Stimulated activated memory B cell treated with anti-CD40 and anti-IgM and Interleukin-4, amounts not matched to agents 10 μg/mL and 1 μg/mL and 100 μg/mL, for 72 hours (primary cell): ENCODE results near the gene MBOAT7.
"Not testable (repeated sequence)": the region's sequence is repeated elsewhere in the genome, so short reads cannot be mapped to it uniquely, and the experiment has no call there.

Experiments used
- ATAC-seq: fragments of 150-1000 bp; cut with Tn5 transposase; 2 replicates; pipeline ENCODE4 v1.10.0; 2021
- H3K27ac Mint-ChIP-seq: one replicate; pipeline ENCODE4 v1.8.0; 2022; ENCODE audit warnings: mild to moderate bottlenecking, mixed read lengths
- H3K27me3 Mint-ChIP-seq: one replicate; pipeline ENCODE4 v1.8.0; 2022; ENCODE audit warnings: mixed read lengths
- H3K36me3 Mint-ChIP-seq: one replicate; pipeline ENCODE4 v1.8.0; 2022; ENCODE audit warnings: mixed read lengths
- H3K4me1 Mint-ChIP-seq: one replicate; pipeline ENCODE4 v1.8.0; 2022; ENCODE audit warnings: mixed read lengths
- H3K4me3 Mint-ChIP-seq: one replicate; pipeline ENCODE4 v1.8.0; 2022; ENCODE audit warnings: mild to moderate bottlenecking, moderate library complexity, mixed read lengths
- H3K9me3 Mint-ChIP-seq: one replicate; pipeline ENCODE4 v1.8.0; 2022; ENCODE audit warnings: mixed read lengths

MBOAT7 gene

GRCh38 chr19:54183431-54183830 is 5.9 kb downstream of the MBOAT7 start:
- H3K9me3 Mint-ChIP-seq = no peaks in the 10 kb centered on the region
- H3K36me3 Mint-ChIP-seq = peaks cover 33% of the 10 kb centered on the region
- ATAC-seq = no peak
- no peak overlapping the region for H3K4me3 Mint-ChIP-seq
- peaks cover 27% of the 10 kb centered on the region for H3K4me1 Mint-ChIP-seq
- H3K27ac Mint-ChIP-seq = no peak overlapping the region
- no peaks in the 10 kb centered on the region for H3K27me3 Mint-ChIP-seq

- peaks cover 11% of the 10 kb centered on the region for H3K4me1 Mint-ChIP-seq
- not testable (repeated sequence) for H3K27me3 Mint-ChIP-seq, H3K27ac Mint-ChIP-seq, H3K4me3 Mint-ChIP-seq, ATAC-seq, H3K9me3 Mint-ChIP-seq
- peaks cover 40% of the 10 kb centered on the region for H3K36me3 Mint-ChIP-seq
These were observed 7.5 kb downstream of the MBOAT7 start for GRCh38 chr19:54181894-54182293.

GRCh38 chr19:54180691-54181091 is 8.7 kb downstream of the MBOAT7 start:
- H3K36me3 Mint-ChIP-seq = peaks cover 41% of the 10 kb centered on the region
- no peak overlapping the region for H3K27ac Mint-ChIP-seq

GRCh38 chr19:54179921-54180461 is 9.4 kb downstream of the MBOAT7 start:
- Mint-ChIP-seq H3K36me3 (peaks cover 48% of the 10 kb centered on the region), H3K27ac (no peak overlapping the region)
- no peak for ATAC-seq

More at GRCh38 chr19:54180691-54181091, 8.7 kb downstream of the MBOAT7 start:
- Mint-ChIP-seq H3K27me3 (no peaks in the 10 kb centered on the region), H3K4me3 (no peak overlapping the region), H3K9me3 (no peaks in the 10 kb centered on the region), H3K4me1 (peaks cover 9% of the 10 kb centered on the region)
- ATAC-seq = no peak

GRCh38 chr19:54179262-54179852 is 10.0 kb downstream of the MBOAT7 start:
- Mint-ChIP-seq H3K9me3 (no peaks in the 10 kb centered on the region), H3K4me3 (no peak overlapping the region), H3K4me1 (peaks cover 16% of the 10 kb centered on the region), H3K27ac (no peak overlapping the region), H3K36me3 (peaks cover 52% of the 10 kb centered on the region), H3K27me3 (no peaks in the 10 kb centered on the region)
- ATAC-seq = no peak

More at GRCh38 chr19:54179921-54180461, 9.4 kb downstream of the MBOAT7 start:
- no peaks in the 10 kb centered on the region for H3K9me3 Mint-ChIP-seq
- no peak overlapping the region for H3K4me3 Mint-ChIP-seq
- H3K4me1 Mint-ChIP-seq = peaks cover 10% of the 10 kb centered on the region
- no peaks in the 10 kb centered on the region for H3K27me3 Mint-ChIP-seq

GRCh38 chr19:54178581-54179261 is 10.7 kb downstream of the MBOAT7 start:
- peaks cover 45% of the 10 kb centered on the region for H3K36me3 Mint-ChIP-seq
- peak; percentile 76 for ATAC-seq
- no peaks in the 10 kb centered on the region for H3K27me3 Mint-ChIP-seq
- peaks cover 19% of the 10 kb centered on the region for H3K4me1 Mint-ChIP-seq
- H3K9me3 Mint-ChIP-seq = no peaks in the 10 kb centered on the region
- H3K4me3 Mint-ChIP-seq = no peak overlapping the region
- H3K27ac Mint-ChIP-seq = no peak overlapping the region

- peaks cover 30% of the 10 kb centered on the region for H3K4me1 Mint-ChIP-seq
- no peak overlapping the region for H3K27ac Mint-ChIP-seq
- no peak for ATAC-seq
- H3K36me3 Mint-ChIP-seq = peaks cover 23% of the 10 kb centered on the region
- no peaks in the 10 kb centered on the region for H3K9me3 Mint-ChIP-seq
- no peak overlapping the region for H3K4me3 Mint-ChIP-seq
- H3K27me3 Mint-ChIP-seq = no peaks in the 10 kb centered on the region
These were observed 15.2 kb downstream of the MBOAT7 start for GRCh38 chr19:54173951-54174834.

- peaks cover 34% of the 10 kb centered on the region for H3K4me1 Mint-ChIP-seq
- no peak overlapping the region for H3K4me3 Mint-ChIP-seq
- no peak for ATAC-seq
- H3K9me3 Mint-ChIP-seq = no peaks in the 10 kb centered on the region
- H3K27ac Mint-ChIP-seq = no peak overlapping the region
- H3K36me3 Mint-ChIP-seq = peaks cover 19% of the 10 kb centered on the region
- no peaks in the 10 kb centered on the region for H3K27me3 Mint-ChIP-seq
These were observed 16.1 kb downstream of the MBOAT7 start for GRCh38 chr19:54173359-54173699.

GRCh38 chr19:54172471-54173358 is 16.7 kb downstream of the MBOAT7 start, which contains the start of gene TMC4:
TSS of gene TMC4 (minus strand) at chr19:54173160. CDS start at chr19:54173117, 43 bp downstream.
- Mint-ChIP-seq H3K27me3 (no peaks in the 10 kb centered on the region), H3K4me1 (peaks cover 40% of the 10 kb centered on the region), H3K9me3 (no peaks in the 10 kb centered on the region), H3K27ac (peak within 1 kb of the TSS; percentile 53), H3K36me3 (peaks cover 13% of the 10 kb centered on the region), H3K4me3 (no peak within 1 kb of the TSS)
- peak; percentile 66 for ATAC-seq

GRCh38 chr19:54171736-54172431 is 17.5 kb downstream of the MBOAT7 start:
- not testable (repeated sequence) for ATAC-seq, H3K27me3 Mint-ChIP-seq, H3K4me3 Mint-ChIP-seq, H3K9me3 Mint-ChIP-seq, H3K27ac Mint-ChIP-seq
- peaks cover 40% of the 10 kb centered on the region for H3K4me1 Mint-ChIP-seq
- peaks cover 13% of the 10 kb centered on the region for H3K36me3 Mint-ChIP-seq

GRCh38 chr19:54169149-54169740 is 20.1 kb downstream of the MBOAT7 start:
- peaks cover 42% of the 10 kb centered on the region for H3K4me1 Mint-ChIP-seq
- no peaks in the 10 kb centered on the region for H3K36me3 Mint-ChIP-seq
- no peak for ATAC-seq
- H3K4me3 Mint-ChIP-seq = no peak overlapping the region
- no peak overlapping the region for H3K27ac Mint-ChIP-seq
- H3K27me3 Mint-ChIP-seq = peaks cover 25% of the 10 kb centered on the region
- no peaks in the 10 kb centered on the region for H3K9me3 Mint-ChIP-seq

- peak; percentile 87 for ATAC-seq
These were observed 21.0 kb downstream of the MBOAT7 start for GRCh38 chr19:54168174-54168917.

GRCh38 chr19:54165222-54165621 is 24.2 kb downstream of the MBOAT7 start:
- H3K27ac Mint-ChIP-seq = no peak overlapping the region
- ATAC-seq = no peak
- H3K4me1 Mint-ChIP-seq = peaks cover 58% of the 10 kb centered on the region
- no peak overlapping the region for H3K4me3 Mint-ChIP-seq
- H3K9me3 Mint-ChIP-seq = no peaks in the 10 kb centered on the region
- H3K27me3 Mint-ChIP-seq = peaks cover 39% of the 10 kb centered on the region
- H3K36me3 Mint-ChIP-seq = no peaks in the 10 kb centered on the region

More at GRCh38 chr19:54168174-54168917, 21.0 kb downstream of the MBOAT7 start:
- H3K4me1 Mint-ChIP-seq = peaks cover 38% of the 10 kb centered on the region
- H3K9me3 Mint-ChIP-seq = no peaks in the 10 kb centered on the region
- no peak overlapping the region for H3K4me3 Mint-ChIP-seq
- H3K27ac Mint-ChIP-seq = no peak overlapping the region
- H3K27me3 Mint-ChIP-seq = peaks cover 30% of the 10 kb centered on the region
- H3K36me3 Mint-ChIP-seq = no peaks in the 10 kb centered on the region
